Liver (tissue), 9 donors: ENCODE data around the gene TBK1. TPM values are rescaled to one million over a fixed set of nuclear protein-coding genes. Genes with fewer than 3 reads are reported as not detected.
A peak's percentile ranks its signal among the peaks of the same experiment; 100 is the strongest.

Experiments
- DNase-seq: peaks from one replicate; pipeline ENCODE4 v3.0.0-alpha.2; 2017; ENCODE audit warnings: low spot score
- H3K27ac ChIP-seq, 2 donors: one replicate each; pipeline ENCODE4 v1.7.0; 2013; ENCODE audit warnings: inconsistent platforms in 2 of 2, low read length in 2 of 2, control low read depth in 1 of 2, low read depth in 1 of 2, mild to moderate bottlenecking in 1 of 2
- H3K27me3 ChIP-seq, 4 donors: one replicate each; pipeline versions ENCODE4 v1.6.1 to v1.7.0; 2013; ENCODE audit warnings: low read length in 3 of 4, inconsistent platforms in 1 of 4, mild to moderate bottlenecking in 1 of 4, moderate library complexity in 1 of 4; ENCODE audit not compliant: control insufficient read depth in 4 of 4, insufficient read depth in 4 of 4
- H3K36me3 ChIP-seq, 4 donors: one replicate each; pipeline versions ENCODE4 v1.6.1 to v1.7.0; 2013; ENCODE audit warnings: low read length in 3 of 4, mild to moderate bottlenecking in 3 of 4, low read depth in 1 of 4, moderate library complexity in 1 of 4; ENCODE audit not compliant: control insufficient read depth in 4 of 4, insufficient read depth in 3 of 4
- H3K4me1 ChIP-seq, 4 donors: one replicate each; pipeline versions ENCODE4 v1.6.1 to v1.7.0; 2013; ENCODE audit warnings: low read length in 3 of 4, mild to moderate bottlenecking in 3 of 4, moderate library complexity in 1 of 4; ENCODE audit not compliant: control insufficient read depth in 4 of 4, insufficient read depth in 4 of 4
- H3K4me3 ChIP-seq, 3 donors: one replicate each; pipeline versions ENCODE4 v1.6.1 to v1.7.0; 2013; ENCODE audit warnings: low read length in 3 of 3, control low read depth in 1 of 3, low read depth in 1 of 3, mild to moderate bottlenecking in 1 of 3
- H3K9ac ChIP-seq, 2 donors: one replicate each; pipeline ENCODE4 v1.7.0; 2013; ENCODE audit warnings: low read length in 2 of 2, mild to moderate bottlenecking in 2 of 2, moderate library complexity in 2 of 2, control low read depth in 1 of 2, low read depth in 1 of 2
- H3K9me3 ChIP-seq, 4 donors: one replicate each; pipeline versions ENCODE4 v1.6.1 to v1.7.0; 2013; ENCODE audit warnings: low read length in 3 of 4; ENCODE audit not compliant: control insufficient read depth in 4 of 4
- ATF3 ChIP-seq: IDR thresholded peaks from 2 replicates; pipeline ENCODE4 v1.6.1; 2016; ENCODE audit warnings: antibody characterized with exemption
- EGR1 ChIP-seq, 2 donors: IDR thresholded peaks; 2 replicates each; pipeline ENCODE4 v1.6.1; 2016 to 2018; ENCODE audit warnings: antibody characterized with exemption in 2 of 2, low read depth in 2 of 2
- FOXA1 ChIP-seq: IDR thresholded peaks from 2 replicates; pipeline ENCODE4 v1.6.1; 2016; ENCODE audit warnings: antibody characterized with exemption
- FOXA2 ChIP-seq: IDR thresholded peaks from 2 replicates; pipeline ENCODE4 v1.6.1; 2016; ENCODE audit warnings: antibody characterized with exemption
- GABPA ChIP-seq, 2 donors: IDR thresholded peaks in 1 of 2; conservative IDR thresholded peaks in 1 of 2; 2 replicates each; pipeline ENCODE4 v1.6.1; 2016; ENCODE audit warnings: antibody characterized with exemption in 2 of 2, mild to moderate bottlenecking in 1 of 2, moderate library complexity in 1 of 2
- HNF4A ChIP-seq, 2 donors: conservative IDR thresholded peaks; 2 replicates each; pipeline ENCODE4 v1.6.1; 2016; ENCODE audit warnings: antibody characterized with exemption in 2 of 2, mild to moderate bottlenecking in 2 of 2
- REST ChIP-seq: IDR thresholded peaks from 2 replicates; pipeline ENCODE4 v1.6.1; 2016; ENCODE audit warnings: antibody characterized with exemption, mild to moderate bottlenecking
- SP1 ChIP-seq: IDR thresholded peaks from 2 replicates; pipeline ENCODE4 v1.6.1; 2018; ENCODE audit warnings: antibody characterized with exemption, mild to moderate bottlenecking
- YY1 ChIP-seq: IDR thresholded peaks from 2 replicates; pipeline ENCODE4 v1.6.1; 2016; ENCODE audit warnings: antibody characterized with exemption, mild to moderate bottlenecking
- ZBTB33 ChIP-seq: IDR thresholded peaks from 2 replicates; pipeline ENCODE4 v1.6.1; 2016; ENCODE audit warnings: antibody characterized with exemption
- WGBS: extraction: QIAGEN DNeasy Blood & Tissue Kit; methylation state at CpG from one replicate; pipeline ENCODE4 v1.1.7; 2013; 5-methylcytosine and 5-hydroxymethylcytosine counted together
- polyA plus RNA-seq, 2 donors: library from polyadenylated mRNA; stranded (reverse) in 1 of 2; unstranded in 1 of 2; fragments of 200-250 nt in 1 of 2; fragments of >200 nt in 1 of 2; fragmentation: Nextera tagmentation in 1 of 2; extraction: Ambion mirVana in 1 of 2; gene quantifications; one replicate each; pipeline versions ENCODE4 v1.2.1 to v1.2.3, GENCODE V29; 2013 to 2015
- total RNA-seq, 2 donors: library from RNA; depleted of rRNA; stranded (reverse); fragments of >200 nt; gene quantifications; one replicate each; pipeline ENCODE4 v1.2.3, GENCODE V29; 2014
- TF ChIP-seq, protein P1 (sequence below): IDR thresholded peaks from 2 replicates; pipeline ENCODE4 v1.6.1; 2016; ENCODE audit warnings: antibody characterized with exemption
- TF ChIP-seq, protein P2 (sequence below): fragments of 150-350 bp; IDR thresholded peaks from 2 replicates; pipeline ENCODE4 v1.5.1; 2017; ENCODE audit warnings: improper control_type of control experiment, low read depth, low read length; ENCODE audit not compliant: missing input control
- donor health status: healthy.
- donor health status: healthy.
- donor health status: healthy.
- donor health status: healthy.
- donor health status: healthy.

TBK1 gene
- total and polyA plus RNA-seq, 4 donors: 7.6 to 20.7 (median 13.9) TPM

DNA sequence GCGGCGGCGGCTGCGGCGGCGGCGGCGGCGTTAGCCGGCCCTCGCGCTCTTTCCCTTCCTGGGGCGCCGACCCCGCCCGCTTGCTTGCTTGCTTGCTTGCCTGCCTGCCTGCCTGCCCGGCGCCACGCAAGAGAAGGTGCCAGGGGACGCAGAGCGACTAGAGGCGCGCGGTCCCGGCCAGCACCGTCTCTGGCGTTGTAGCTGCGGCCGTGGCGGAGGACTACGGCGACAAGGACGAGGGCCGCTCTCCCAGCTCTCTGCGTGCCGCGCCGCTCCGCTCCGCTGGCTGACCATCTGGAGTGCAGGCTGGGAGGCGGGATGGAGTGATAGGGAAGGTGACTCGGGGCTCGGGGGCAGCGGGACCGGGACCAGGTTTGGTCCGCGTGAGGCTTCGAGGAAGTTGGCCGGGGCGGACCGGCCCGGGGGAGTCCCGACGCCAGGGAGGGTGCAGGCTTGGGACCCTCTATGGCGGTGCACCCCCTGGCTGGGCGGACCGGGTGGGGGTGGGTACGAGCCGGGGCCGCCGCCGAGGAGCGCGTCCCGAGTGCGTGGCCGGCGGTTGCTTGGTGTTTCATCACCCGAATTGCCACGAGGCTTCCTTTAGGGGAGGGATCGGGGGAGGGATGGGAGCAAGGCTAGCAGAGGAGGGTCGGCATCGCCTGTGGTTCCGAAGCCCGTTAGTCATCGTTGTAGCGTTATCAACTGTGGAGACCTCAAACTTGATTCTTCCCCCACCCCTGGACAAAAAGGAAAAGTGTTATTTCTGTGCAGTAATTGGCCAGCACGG lies 47.3 kb upstream of the TBK1 start:
- peak; percentile 68 for DNase-seq

More for the DNA sequence above, 47.3 kb upstream of the TBK1 start:
- H3K9me3 ChIP-seq: no peaks in the 10 kb centered on the region
- under 1% methylated on average over 78 of the region's 78 CpGs for WGBS
- peak overlapping the region; percentile 97 to 100 for H3K27ac ChIP-seq
- peaks cover 4 to 17% (median 10%) of the 10 kb centered on the region in 4 donors for H3K4me1 ChIP-seq
- TF ChIP-seq EGR1 (IDR thresholded peaks at IDR 0.05; ENCODE audit: low read depth in 2 of 2): no peak
- no peak for TF ChIP-seq HNF4A (conservative IDR thresholded peaks at IDR 0.05)
- TF ChIP-seq FOXA2: no peak
- TF ChIP-seq REST: no peak
- TF ChIP-seq FOXA1: no peak
- TF ChIP-seq, protein P1, sequence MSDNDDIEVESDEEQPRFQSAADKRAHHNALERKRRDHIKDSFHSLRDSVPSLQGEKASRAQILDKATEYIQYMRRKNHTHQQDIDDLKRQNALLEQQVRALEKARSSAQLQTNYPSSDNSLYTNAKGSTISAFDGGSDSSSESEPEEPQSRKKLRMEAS: peak; percentile 56
- no peak for TF ChIP-seq SP1
- no peak for TF ChIP-seq YY1
- no peak for TF ChIP-seq ZBTB33
- no peak for TF ChIP-seq GABPA (IDR thresholded peaks at IDR 0.05 in 1 of 2, conservative IDR thresholded peaks at IDR 0.05 in 1 of 2)
- peak; percentile 36 for TF ChIP-seq ATF3
- TF ChIP-seq, protein P2, sequence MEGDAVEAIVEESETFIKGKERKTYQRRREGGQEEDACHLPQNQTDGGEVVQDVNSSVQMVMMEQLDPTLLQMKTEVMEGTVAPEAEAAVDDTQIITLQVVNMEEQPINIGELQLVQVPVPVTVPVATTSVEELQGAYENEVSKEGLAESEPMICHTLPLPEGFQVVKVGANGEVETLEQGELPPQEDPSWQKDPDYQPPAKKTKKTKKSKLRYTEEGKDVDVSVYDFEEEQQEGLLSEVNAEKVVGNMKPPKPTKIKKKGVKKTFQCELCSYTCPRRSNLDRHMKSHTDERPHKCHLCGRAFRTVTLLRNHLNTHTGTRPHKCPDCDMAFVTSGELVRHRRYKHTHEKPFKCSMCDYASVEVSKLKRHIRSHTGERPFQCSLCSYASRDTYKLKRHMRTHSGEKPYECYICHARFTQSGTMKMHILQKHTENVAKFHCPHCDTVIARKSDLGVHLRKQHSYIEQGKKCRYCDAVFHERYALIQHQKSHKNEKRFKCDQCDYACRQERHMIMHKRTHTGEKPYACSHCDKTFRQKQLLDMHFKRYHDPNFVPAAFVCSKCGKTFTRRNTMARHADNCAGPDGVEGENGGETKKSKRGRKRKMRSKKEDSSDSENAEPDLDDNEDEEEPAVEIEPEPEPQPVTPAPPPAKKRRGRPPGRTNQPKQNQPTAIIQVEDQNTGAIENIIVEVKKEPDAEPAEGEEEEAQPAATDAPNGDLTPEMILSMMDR: no peak
- H3K36me3 ChIP-seq: peaks cover 0 to 2% (median 0%) of the 10 kb centered on the region in 4 donors
- H3K27me3 ChIP-seq: no peaks in the 10 kb centered on the region
- H3K4me3 ChIP-seq: peak overlapping the region; percentile 68 to 95 (median 86)
- H3K9ac ChIP-seq: peak overlapping the region; percentile 61 to 79
